Stimulated activated CD4-positive, alpha-beta T cell treated with anti-CD3 and anti-CD28 coated beads, TNF-alpha, amount 100 ng/mL, for 4 hours (primary cell): ENCODE measurements around the gene POLR3K.

Experiments
- DNase-seq, 3 experiments: peaks; one replicate each; pipeline ENCODE4 v3.0.0-alpha.2; 2020; ENCODE audit warnings: low read depth in 3 of 3

The POLR3K gene

DNA sequence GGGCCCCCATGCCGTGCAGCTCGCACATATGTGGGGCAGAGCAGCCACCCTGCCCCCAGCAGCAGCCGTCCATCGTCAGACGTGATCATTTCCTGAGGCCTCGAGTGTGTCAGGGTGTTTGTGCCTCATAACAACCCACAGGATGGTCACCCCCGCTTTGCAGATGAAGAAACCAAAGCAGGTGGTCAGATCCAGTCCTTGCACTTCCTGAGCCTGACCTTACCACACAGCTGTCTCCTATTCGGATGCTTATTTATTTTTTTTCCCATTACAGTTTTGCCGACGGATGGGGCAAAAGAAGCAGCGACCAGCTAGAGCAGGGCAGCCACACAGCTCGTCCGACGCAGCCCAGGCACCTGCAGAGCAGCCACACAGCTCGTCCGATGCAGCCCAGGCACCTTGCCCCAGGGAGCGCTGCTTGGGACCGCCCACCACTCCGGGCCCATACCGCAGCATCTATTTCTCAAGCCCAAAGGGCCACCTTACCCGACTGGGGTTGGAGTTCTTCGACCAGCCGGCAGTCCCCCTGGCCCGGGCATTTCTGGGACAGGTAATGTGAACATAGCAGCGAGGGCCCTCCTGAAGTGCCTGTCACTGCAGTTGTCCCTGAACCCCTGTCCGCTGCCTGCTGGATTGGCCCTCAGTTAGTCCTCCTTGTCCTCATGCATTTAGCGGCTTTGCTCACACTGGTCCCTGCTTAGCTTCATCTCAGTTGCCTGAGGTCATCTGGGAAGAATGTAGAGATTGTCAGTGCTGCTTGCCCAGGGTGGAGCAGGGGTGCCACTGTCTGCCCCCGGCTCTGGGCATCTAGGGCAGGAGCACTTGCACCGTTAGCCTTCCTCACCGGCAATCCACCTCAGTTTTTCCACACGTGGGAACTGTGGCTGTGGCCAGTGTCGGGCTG, 26.0 kb upstream of the POLR3K start:
- no peak for DNase-seq

DNA sequence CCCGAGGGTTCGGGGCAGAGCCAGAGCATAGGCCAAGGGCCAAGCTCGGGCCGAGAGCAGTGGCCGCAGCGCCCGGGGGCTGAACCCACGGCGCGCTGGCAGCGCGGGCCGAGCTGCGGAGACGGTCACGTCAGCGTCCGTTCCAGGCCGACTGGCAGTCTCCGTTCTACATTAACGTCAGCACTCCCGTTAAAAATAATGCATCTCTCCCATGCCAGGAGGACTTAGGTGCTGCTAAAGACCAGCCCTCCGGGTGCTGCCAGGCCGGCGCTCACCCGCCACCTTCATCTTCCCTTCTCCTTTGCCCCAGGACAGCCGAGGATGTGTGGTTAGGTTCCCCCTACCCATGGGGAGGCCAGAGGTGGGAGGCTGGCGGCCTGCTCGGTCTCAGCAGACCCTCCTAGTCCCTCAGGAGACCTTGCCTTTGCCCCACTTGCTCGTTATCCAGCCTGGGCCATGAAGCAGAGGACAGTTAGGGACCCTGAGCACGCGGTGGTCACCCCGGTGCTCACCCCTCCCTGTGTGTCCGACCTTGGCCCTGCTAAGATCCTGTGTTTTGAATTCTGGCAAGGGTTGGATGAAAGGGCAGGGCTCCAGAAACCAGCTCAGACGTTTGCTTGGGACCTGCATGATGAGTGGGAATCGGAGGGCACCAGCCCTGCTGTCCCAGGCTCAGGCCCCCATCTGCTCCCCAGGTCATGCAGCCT, 25.2 kb upstream of the POLR3K start:
- peak in 1 of 3 experiments; percentile 26 for DNase-seq

DNA sequence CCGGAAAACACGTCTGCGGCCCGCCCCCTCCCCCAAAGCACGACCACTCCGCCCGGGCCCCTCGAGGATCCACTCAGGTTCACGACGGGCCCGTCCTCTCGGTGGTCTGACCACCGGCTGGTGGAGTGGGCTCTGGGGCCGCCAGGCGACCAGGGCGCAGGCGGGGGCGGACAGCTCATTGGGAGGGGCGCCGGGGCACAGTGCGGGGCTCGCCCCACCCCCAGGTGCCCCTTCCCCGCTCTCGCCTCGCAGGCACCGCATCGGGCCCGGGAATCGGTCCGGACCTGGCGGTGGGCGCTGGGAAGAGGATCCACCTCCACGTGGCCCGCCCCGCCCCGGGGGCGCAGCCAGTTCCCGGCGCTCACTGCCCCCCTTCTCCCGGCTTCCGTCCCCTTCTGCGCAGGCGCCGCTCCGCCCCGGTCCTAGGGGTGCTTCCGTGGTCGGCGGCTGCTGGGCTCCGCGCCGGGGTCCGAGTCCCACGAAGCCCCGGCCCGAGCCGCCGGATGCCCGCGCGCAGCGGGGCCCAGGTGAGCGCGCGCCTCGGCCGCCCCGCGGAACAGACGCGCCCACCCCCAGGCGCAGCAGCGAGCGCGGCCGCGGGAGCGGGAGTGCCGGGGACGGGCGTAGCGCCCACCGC, 24.5 kb upstream of the POLR3K start, which contains the start of gene MPG:
TSS of gene MPG (plus strand) at position 419 of the 637 bp plus-strand sequence. CDS start at position 504, 85 bp downstream.
- DNase-seq, result peak; percentile 69 to 77 (median 74)

DNA sequence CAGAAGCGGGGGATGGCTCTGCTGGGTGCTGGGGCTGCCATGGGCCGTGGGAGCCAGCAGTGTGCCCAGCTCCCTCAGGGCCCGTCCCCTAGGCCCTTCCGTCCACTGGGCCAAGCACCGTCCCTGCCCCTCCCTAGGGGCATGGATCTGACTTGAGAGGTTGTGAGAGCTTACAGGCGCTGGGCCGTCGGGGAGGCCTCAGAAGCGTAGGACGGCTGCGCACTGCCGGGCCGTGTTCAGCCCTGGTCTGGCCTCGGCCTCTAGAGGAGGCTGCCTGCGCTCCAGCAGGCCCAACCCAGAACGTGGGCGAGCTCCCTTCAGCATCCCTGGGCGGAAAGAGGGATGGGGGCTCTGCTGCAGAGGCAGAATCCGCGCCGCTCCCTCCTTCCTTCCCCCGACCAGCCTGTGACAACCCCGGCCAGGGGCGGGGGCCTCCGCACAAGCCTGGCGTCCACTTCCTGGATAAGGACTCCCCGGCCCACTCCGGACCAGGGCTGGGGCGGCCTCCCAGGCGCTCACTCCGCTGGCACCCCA, 23.9 kb upstream of the POLR3K start:
- peak in 1 of 3 experiments; percentile 22 for DNase-seq

DNA sequence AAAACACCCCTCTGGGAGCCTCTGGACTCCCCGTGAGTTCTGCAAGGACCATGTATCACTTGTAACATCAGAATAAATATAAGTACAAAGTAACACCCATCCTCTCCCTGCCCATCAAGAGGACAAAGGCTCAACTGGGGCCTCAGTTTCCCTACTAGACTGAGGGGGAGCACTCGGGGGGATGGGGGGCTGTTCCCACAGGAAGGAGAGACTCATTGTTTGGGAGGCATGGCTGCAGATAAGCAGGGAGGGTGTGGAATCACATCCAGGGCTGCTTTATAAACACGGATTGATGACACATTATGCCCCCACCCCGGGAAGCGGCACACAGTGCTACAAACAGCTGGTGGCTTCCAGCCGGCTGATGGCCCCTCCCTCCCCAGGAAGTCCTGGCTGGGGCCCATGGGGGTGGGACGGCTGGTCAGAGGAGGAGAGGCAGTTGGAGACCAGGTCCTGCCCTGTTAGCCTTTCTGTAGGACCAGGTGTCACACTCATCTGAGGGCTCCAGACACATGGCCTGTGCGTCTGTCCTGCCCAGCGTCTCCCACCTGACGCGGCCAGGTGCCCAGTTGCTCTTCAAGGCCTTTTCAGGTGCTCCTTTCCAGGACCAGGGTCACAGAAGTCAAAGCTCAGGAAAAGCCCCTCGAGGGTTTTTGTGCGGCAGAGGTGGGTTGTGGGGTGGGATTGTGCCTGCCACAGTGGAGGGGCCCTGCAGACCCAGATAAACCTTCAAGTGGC, 23.3 kb upstream of the POLR3K start:
- no peak for DNase-seq

DNA sequence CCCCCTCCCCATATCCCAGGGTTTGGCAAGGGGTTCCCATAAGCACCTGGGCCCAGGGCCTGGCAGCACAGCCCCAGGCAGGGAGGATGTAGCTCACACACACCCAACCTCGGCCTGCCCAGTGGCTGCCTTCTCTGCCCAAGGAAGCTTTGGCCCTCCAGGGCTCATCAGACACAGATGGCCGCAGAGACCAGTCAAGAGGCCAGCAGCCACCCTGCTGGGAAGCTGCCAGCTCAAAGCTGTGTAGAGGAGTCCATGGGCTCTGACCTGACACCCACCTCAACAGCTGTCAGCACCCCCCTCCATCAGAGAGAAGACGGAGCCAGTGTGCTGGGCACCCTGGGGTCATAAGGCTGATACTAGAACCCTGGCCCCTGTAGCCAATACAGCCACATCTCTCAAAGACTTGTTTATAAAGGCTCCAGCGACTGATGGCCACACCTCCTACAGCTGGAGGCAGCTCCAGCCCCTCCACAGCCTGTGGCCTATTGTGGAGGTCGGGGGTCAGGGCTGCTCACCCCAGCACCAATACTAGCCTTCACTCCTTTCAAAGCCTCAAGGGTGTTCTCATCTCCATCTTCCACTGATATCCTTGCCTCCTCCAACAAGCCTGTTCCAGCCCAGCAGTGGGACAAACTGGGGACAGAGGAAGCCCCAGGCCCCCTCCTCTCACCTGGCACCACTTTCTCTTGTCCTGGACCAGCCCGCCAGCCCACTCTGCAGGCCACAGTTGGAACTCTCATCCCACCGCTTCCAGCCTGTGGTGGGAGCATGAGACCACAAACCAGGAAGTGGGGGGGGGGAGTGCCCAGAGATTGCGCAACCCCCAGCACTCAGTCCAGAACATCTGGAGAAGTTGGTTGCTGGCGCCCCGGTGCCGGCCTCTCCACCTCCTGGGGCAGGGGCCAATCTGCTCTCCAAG, 22.4 kb upstream of the POLR3K start:
- no peak for DNase-seq

DNA sequence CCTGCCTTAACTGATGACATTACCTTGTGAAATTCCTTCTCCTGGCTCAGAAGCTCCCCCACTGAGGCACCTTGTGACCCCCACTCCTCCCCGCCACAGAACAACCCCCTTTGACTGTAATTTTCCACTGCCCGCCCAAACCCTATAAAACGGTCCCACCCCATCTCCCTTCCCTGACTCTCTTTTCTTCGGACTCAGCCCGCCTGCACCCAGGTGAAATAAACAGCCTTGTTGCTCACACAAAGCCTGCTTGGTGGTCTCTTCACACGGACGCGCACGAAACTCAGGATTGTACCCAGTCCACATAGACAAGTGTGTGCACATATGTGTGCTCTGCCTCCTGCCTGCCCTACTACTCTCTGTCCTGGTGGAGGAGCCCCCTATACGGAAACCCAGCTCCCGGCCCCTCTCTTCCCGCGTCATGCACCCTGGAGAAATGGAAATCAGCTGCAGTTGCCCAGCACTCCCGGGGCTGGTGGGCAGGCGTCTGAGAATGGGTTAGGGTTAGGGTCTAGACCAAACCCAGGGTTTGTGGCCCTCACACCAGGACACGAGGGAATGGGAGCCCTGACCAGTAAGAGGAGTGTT, 21.4 kb upstream of the POLR3K start:
- no peak for DNase-seq

DNA sequence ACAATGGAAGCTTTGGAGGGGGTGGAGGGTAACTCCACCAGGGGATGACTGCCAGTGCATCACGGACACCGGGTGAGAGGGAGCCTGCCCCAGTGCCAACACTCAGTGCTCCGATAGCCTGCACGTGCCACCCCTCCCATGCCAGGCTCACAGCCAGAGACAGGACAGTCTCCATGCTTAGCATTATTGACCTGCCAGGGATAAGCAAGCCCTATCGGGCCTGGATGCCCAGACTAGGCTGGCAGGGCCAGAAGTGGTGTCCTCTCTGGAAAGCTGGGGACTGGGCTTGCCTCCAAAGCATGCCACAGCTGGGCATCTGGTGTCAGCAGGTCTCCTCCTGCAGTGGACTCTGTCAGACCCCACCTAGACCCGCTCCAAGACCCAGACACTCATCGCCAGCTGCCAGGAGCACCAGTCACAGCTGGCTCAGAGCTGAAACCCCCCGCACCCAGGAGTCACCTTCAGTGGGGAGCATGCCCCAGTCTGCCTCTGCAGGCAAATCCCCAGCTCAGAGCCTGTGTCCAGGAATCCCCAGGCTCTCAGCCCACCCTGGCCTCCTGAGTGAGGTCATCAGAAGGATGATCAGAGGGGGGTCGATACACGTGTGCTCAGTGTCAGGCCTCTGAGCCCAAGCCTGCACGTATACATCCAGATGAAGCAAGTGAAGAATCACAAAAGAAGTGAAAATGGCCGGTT, 20.8 kb upstream of the POLR3K start:
- DNase-seq, result no peak

DNA sequence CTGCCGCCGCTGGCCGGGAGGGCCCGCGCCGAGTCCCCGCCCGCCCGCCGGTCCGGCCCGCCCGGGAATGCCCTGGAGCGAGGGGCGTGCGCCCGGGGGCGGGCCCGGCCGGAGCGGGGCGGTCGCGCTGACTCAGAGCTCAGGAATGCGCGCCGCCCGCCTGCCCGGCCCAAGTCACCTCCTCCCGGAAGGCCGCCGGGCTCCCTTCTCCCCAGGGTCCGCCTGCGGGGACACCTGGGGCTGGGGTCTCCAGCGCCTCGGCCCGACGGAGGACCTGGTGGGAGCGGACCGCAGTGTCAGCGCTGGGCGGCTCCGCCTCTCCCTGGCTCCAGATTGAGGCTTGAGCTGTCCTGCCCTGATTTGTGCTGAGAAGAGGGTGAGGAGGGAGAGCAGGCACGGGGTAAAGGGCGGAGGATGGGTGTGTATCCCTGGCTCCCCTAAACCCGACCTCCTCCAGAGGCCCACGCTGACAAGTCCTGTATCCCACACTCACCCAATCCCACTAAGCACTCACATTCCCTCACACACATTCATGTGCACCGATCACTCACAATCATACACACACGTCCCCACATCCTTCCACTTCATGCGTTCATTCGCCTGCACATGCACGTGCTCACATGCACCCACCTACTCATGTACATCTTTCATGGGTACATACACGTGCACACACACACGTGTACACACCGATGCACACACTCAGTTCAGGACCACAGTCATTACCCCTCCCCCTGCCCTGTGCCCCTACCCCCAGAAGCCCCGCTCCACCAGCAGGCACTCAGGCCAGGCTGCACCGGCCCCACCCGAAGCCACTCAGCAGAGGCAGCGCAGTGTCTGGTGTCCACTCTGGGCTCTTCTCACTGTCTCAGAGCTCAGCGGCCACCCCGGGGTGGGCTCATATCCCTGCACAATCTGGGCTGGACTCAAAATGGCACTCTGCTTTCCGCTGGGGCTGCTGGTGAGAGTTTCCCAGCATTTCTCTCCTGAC, 19.4 kb upstream of the POLR3K start, which contains the start of gene RHBDF1:
TSS of gene RHBDF1 (minus strand) at position 71 of the 988 bp plus-strand sequence. CDS start 7,616 bp downstream, outside the sequence.
- no peak for DNase-seq

DNA sequence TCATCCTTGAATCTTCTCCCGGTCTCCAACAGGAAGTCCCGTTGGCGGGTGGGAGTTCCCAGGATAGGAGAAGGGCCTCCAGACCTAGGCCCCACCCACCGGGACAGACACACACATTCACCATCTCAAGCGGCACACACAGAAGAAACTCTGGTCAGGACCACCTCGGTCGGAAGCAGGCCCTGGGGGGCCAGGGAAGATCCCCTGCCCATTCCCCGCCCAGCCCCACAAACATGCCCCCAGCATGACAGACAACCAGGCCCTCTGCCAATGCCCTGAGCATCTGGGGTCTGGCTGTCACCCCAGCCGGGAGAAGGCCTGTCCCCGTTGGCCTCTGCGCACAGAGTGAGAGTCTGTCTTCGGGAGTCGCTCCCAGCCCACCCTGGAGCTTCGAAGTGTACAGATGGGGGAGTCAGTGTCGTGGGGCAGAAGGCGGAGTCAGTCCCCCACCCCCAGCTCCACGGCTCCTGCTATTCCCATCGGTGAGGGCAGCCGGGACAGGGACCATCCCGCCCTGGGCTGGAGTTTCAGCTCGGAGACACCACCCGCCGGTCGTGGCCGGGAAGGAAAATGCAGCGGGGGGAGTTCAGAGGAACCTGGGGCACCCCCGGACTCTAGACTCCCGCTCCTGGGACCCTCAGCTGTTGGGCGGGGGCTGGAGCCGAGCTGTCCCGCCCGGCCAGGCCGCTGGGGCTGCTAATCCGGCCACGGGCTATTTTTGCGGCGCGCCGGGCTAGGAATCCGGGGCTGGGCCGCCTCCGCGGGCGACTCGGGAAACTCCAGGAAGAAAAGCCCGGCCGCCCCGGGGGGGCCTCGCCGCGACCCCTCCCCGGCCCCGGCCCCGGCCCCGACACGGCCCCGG, 18.4 kb upstream of the POLR3K start:
- DNase-seq, result no peak

DNA sequence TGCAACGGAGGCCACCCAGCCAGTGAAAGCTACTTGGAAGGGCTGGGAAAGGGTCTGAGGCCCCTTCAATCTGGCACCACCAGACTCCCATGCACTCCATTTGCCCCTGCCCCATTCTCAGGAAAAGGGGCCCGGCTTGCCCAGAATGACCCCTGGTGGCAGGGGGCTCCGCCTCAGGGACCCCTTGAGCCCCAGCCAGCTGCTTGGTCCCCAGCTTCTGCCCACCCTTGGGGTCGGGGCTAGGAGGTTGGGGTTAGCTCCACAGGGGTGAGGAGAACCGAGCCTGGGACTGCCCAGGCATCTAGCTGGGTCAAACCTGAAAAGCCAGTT, 17.8 kb upstream of the POLR3K start:
- no peak for DNase-seq

DNA sequence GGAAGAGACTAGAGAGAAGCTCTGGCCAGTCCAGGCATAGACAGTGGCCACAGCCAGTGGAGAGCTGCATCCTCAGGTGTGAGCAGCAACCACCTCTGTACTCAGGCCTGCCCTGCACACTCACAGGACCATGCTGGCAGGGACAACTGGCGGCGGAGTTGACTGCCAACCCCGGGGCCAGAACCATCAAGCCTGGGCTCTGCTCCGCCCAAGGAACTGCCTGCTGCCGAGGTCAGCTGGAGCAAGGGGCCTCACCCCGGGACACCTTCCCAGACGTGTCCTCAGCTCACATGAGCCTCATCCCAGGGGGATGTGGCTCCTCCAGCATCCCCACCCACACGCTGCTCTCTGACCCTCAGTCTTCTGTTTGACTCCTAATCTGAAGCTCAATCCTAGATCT, 15.8 kb upstream of the POLR3K start:
- DNase-seq, result no peak

DNA sequence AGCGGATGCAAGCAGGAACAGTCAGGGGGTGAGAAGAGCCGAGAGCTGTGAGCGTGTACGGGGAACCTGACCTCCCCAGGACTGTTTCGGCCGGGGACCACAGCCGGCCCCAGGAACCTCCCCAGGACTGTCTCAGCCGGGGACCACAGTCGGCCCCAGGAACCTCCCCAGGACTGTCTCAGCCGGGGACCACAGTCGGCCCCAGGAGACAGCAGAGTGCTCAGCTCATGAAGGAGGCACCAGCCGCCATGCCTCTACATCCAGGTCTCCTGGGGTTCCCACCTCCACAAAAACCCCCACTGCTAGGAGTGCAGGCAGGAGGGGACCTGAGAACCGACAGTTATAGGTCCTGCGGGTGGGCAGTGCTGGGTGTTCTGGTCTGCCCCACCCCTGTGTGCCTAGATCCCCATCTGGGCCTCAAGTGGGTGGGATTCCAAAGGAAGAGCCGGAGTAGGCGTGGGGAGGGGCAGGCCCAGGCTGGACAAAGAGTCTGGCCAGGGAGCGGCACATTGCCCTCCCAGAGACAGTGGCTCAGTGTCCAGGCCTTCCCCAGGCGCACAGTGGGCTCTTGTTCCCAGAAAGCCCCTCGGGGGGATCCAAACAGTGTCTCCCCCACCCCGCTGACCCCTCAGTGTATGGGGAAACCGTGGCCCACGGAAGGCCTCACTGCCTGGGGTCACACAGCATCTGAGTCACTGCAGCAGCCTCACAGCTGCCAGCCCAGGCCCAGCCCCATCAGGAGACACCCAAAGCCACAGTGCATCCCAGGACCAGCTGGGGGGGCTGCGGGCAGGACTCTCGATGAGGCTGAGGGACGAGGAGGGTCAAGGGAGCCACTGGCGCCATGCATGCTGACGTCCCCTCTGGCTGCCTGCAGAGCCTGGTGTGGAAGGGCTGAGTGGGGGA, 14.7 kb upstream of the POLR3K start:
- DNase-seq, result no peak

DNA sequence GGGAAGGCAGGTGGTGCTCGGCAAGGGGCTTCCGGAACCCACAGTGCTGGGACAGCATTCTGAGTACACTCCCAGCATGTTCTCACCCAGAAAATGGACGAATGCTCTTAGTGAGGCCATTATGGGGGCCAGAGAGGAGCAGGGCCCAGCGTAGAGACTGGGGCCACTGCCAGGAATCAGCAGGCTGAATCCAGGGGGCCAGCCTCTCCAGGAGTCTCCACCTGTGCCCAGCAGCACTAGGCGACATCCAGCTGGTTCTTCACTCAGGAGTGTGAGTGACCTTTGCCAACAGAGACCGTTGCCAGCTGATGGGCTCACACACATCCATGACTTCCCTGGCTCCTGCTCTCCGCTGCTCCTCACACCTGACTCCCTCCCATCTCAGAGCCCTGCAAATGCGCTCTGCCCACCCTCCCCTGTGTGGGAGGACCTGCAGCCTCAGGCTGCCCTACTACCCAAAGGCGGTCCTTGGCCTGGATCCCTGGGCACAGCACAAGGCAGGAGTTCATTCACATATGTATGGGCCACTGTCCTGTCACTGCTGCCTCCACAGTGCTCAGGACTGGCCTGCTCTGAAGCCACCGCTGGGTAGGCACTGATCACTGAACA, 13.9 kb upstream of the POLR3K start:
- no peak for DNase-seq

DNA sequence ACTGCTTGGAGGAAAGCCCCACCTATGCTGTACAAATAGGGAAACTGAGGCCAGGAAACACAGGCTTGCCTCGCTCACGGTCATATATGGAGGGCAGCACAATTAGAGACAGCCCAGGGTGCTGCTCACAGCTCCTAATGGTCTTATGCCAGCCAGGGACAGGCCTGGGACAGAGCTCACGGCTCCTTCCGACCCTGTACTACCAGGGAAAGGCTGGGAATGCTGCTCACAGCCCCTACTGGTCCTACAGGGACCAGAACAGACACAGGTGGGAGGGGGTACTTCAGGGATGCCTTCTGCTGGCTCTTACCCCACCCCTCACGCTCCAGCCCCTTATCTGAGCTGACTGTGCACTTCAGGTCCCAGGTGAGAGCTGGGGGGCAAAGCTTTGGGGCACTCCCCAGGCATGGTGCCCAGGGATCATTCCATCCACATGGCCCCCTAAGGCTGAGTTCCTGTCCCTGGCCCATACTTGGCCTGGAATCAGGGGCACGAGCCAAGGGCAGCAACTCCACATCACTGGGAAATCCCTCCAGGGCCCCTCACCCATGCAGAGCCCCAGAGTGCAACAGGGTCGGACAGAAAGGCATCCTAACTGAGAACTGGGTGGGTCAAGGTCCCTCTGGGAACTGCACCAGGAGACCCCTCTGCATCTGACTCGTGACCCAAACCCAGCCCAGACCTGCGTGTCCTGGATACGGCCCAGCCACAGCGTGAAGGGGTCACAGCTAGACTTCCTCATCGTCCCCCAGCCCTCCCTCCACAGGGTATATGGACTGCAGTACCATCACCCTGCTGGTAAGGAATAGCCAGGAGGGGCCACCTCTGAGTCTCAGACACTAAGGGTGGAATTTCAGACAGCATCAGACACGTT, 13.1 kb upstream of the POLR3K start:
- no peak for DNase-seq
